Thymus (tissue), 14 donors: ENCODE results near the gene ZNF33B. TPM values are rescaled to one million over a fixed set of nuclear protein-coding genes. Genes with fewer than 3 reads are reported as not detected.
"Not testable (repeated sequence)": the region's sequence is repeated elsewhere in the genome, so short reads cannot be mapped to it uniquely, and the experiment has no call there.

Experiments
- DNase-seq, 9 donors: peaks; one replicate each; pipeline ENCODE4 v3.0.0-alpha.2; 2013; ENCODE audit warnings: low spot score in 9 of 9, low read depth in 6 of 9, missing footprints in 1 of 9
- H3K27ac ChIP-seq, 2 donors: one replicate each; pipeline ENCODE4 v1.5.1; 2013; ENCODE audit warnings: control low read depth in 1 of 2, low read depth in 1 of 2, low read length in 1 of 2, mild to moderate bottlenecking in 1 of 2, moderate library complexity in 1 of 2
- H3K27me3 ChIP-seq, 2 donors: one replicate each; pipeline ENCODE4 v1.5.1; 2013; ENCODE audit warnings: low read length in 1 of 2; ENCODE audit not compliant: control insufficient read depth in 2 of 2, insufficient read depth in 1 of 2
- H3K36me3 ChIP-seq, 2 donors: one replicate each; pipeline ENCODE4 v1.5.1; 2013; ENCODE audit warnings: low read length in 1 of 2, mild to moderate bottlenecking in 1 of 2, moderate library complexity in 1 of 2; ENCODE audit not compliant: control insufficient read depth in 2 of 2, insufficient read depth in 2 of 2
- H3K4me1 ChIP-seq, 2 donors: one replicate each; pipeline ENCODE4 v1.5.1; 2013; ENCODE audit warnings: low read length in 2 of 2; ENCODE audit not compliant: control insufficient read depth in 2 of 2, insufficient read depth in 2 of 2
- H3K4me3 ChIP-seq, 2 donors: one replicate each; pipeline ENCODE4 v1.5.1; 2013; ENCODE audit warnings: low read length in 2 of 2, control low read depth in 1 of 2, mild to moderate bottlenecking in 1 of 2
- H3K9me3 ChIP-seq, 2 donors: one replicate each; pipeline ENCODE4 v1.5.1; 2013; ENCODE audit warnings: low read length in 1 of 2, mild to moderate bottlenecking in 1 of 2; ENCODE audit not compliant: control insufficient read depth in 2 of 2, insufficient read depth in 1 of 2
- WGBS: extraction: QIAGEN DNeasy Blood & Tissue Kit; methylation state at CpG from one replicate; pipeline ENCODE4 v1.1.7; 2013; 5-methylcytosine and 5-hydroxymethylcytosine counted together
- long read RNA-seq, 10 donors: transcript quantifications; one replicate each; lab custom pipeline, GENCODE V29; 2026
- polyA plus RNA-seq: library from polyadenylated mRNA; stranded (reverse); fragments of 200-250 nt; gene quantifications from one replicate; pipeline ENCODE4 v1.2.3, GENCODE V29; 2013
- total RNA-seq: library from RNA; stranded (reverse); fragments of 120-200 nt; gene quantifications from one replicate; pipeline ENCODE4 v1.2.4, GENCODE V29; 2013
- donor health status: healthy.

ZNF33B gene
- 17.5 TPM for total RNA-seq
- 16.4 TPM for polyA plus RNA-seq
- long read RNA-seq, donor 1: 0 reads
- long read RNA-seq, donor 2: 0 reads
- long read RNA-seq, donor 3, full-length matches to known transcripts: 5 of 5 reads
- long read RNA-seq, donor 3, partial matches to known transcripts: 0 of 5 reads
- long read RNA-seq, donor 3, other reads (novel, unspliced or antisense): 0 of 5 reads
- long read RNA-seq, donor 4, full-length matches to known transcripts: 1 of 1 reads
- long read RNA-seq, donor 4, partial matches to known transcripts: 0 of 1 reads
- long read RNA-seq, donor 4, other reads (novel, unspliced or antisense): 0 of 1 reads
- long read RNA-seq, donor 5, full-length matches to known transcripts: 5 of 5 reads
- long read RNA-seq, donor 5, partial matches to known transcripts: 0 of 5 reads
- long read RNA-seq, donor 5, other reads (novel, unspliced or antisense): 0 of 5 reads
- long read RNA-seq, donor 6, full-length matches to known transcripts: 1 of 1 reads
- long read RNA-seq, donor 6, partial matches to known transcripts: 0 of 1 reads
- long read RNA-seq, donor 6, other reads (novel, unspliced or antisense): 0 of 1 reads
- long read RNA-seq, donor 7, partial matches to known transcripts: 0 of 2 reads
- long read RNA-seq, donor 7, other reads (novel, unspliced or antisense): 0 of 2 reads
- long read RNA-seq, donor 8: 0 reads
- long read RNA-seq, donor 9, partial matches to known transcripts: 0 of 1 reads
- long read RNA-seq, donor 9, other reads (novel, unspliced or antisense): 0 of 1 reads
- long read RNA-seq, donor 10, full-length matches to known transcripts: 3 of 3 reads
- long read RNA-seq, donor 10, partial matches to known transcripts: 0 of 3 reads
- long read RNA-seq, donor 10, other reads (novel, unspliced or antisense): 0 of 3 reads

- H3K9me3 ChIP-seq: no peaks in the 10 kb centered on the region
- DNase-seq: peak; percentile 88 to 98 (median 92)
- peaks cover 2 to 4% of the 10 kb centered on the region in 2 donors for H3K4me1 ChIP-seq
- peak within 1 kb of the TSS; percentile 51 to 96 for H3K4me3 ChIP-seq
- WGBS: under 1% methylated on average over 62 of the region's 62 CpGs
- H3K27ac ChIP-seq: peak within 1 kb of the TSS; percentile 85 to 99
- no peaks in the 10 kb centered on the region for H3K27me3 ChIP-seq
- no peaks in the 10 kb centered on the region for H3K36me3 ChIP-seq
These were observed at the start of gene ZNF33B for GRCh38 chr10:42638055-42638820. Gene ZNF33B, minus strand, starts transcription at chr10:42638570. Its CDS starts 1,642 bp downstream, at chr10:42636928.

DNA sequence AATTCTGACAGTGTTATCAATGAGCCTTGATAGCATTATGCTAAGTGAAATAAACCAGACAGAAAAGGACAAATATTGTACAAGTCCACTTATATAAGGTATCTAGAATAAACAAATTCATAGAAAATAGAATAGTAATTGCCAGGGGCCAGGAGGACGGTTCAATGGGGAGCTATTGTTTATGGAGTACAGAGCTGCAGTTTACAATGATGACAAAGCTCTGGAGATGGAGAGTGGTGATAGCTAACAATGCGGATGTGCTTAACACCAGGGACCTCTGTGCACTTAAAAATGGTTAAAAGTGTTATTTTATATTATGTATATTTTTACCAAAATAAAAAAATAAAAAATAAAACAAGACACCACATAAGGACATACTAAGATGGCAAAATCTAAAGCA lies 46.1 kb upstream of the ZNF33B start:
- no peaks in the 10 kb centered on the region for H3K9me3 ChIP-seq
- no peak overlapping the region for H3K4me3 ChIP-seq
- 99% methylated on average over 2 of the region's 2 CpGs for WGBS
- no peak overlapping the region for H3K27ac ChIP-seq
- DNase-seq: no peak
- H3K36me3 ChIP-seq: no peaks in the 10 kb centered on the region
- H3K27me3 ChIP-seq: no peaks in the 10 kb centered on the region
- no peaks in the 10 kb centered on the region for H3K4me1 ChIP-seq

- Histone ChIP-seq H3K4me3 (no peak overlapping the region), H3K9me3 (no peaks in the 10 kb centered on the region), H3K27ac (no peak overlapping the region), H3K27me3 (no peaks in the 10 kb centered on the region), H3K4me1 (no peaks in the 10 kb centered on the region), H3K36me3 (no peaks in the 10 kb centered on the region)
- no peak for DNase-seq
- WGBS: 98% methylated on average over 1 of the region's 1 CpG
These were observed 41.9 kb upstream of the ZNF33B start for GRCh38 chr10:42680267-42680666.

GRCh38 chr10:42665181-42665979 lies 27.0 kb upstream of the ZNF33B start:
- WGBS: 91% methylated on average over 23 of the region's 24 CpGs
- H3K27me3 ChIP-seq, H3K9me3 ChIP-seq, H3K27ac ChIP-seq, DNase-seq, H3K4me1 ChIP-seq, H3K4me3 ChIP-seq, H3K36me3 ChIP-seq: not testable (repeated sequence)

- Histone ChIP-seq H3K4me1 (peaks cover 0 to 3% of the 10 kb centered on the region in 2 donors), H3K9me3 (no peaks in the 10 kb centered on the region), H3K27ac (no peak overlapping the region), H3K27me3 (no peaks in the 10 kb centered on the region), H3K4me3 (no peak overlapping the region), H3K36me3 (no peaks in the 10 kb centered on the region)
- WGBS: 71% methylated on average over 6 of the region's 6 CpGs
- no peak for DNase-seq
These were observed 16.0 kb upstream of the ZNF33B start for GRCh38 chr10:42654419-42654818.

DNA sequence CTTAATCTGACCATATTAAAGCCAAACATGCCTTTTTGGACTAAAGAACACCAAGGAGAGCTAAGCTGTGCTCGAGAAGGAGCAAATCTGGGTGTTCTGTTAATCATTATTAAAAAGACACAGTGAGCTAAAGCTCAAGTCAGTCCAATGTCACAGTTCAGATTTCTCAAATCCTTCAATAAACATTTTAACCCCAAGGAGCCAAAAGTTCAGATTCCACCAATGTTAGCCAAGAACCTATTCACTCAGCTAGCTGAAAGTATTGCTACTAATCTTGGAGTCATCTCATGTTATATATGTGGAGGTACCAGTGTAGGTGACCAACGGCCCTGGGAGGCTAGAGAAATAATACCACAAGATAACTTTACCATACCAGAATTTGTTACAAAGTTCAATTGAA lies 14.5 kb upstream of the ZNF33B start:
- Histone ChIP-seq H3K27ac (no peak overlapping the region), H3K4me3 (no peak overlapping the region), H3K9me3 (no peaks in the 10 kb centered on the region), H3K4me1 (peaks cover 0 to 3% of the 10 kb centered on the region in 2 donors), H3K36me3 (no peaks in the 10 kb centered on the region), H3K27me3 (no peaks in the 10 kb centered on the region)
- WGBS: 73% methylated on average over 2 of the region's 2 CpGs
- no peak for DNase-seq

DNA sequence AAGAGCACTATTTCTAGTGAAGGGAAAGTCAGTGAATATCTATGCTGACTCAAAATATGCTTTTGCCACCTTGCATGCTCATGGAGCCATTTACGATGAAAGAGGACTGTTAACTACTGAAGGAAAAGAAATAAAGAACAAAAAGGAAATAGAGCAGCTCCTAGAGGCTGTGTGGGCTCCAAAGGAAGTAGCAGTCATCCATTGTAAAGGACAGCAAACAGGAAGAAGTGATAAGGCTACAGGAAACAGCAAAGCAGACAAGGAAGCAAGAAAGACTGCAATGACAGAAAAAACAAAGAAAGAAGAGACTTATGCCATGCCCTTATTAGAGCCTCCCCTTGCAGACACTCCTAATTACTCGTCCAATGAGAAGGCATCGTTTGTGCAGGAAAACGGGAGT lies 12.0 kb upstream of the ZNF33B start:
- no peaks in the 10 kb centered on the region for H3K9me3 ChIP-seq
- DNase-seq: no peak

DNA sequence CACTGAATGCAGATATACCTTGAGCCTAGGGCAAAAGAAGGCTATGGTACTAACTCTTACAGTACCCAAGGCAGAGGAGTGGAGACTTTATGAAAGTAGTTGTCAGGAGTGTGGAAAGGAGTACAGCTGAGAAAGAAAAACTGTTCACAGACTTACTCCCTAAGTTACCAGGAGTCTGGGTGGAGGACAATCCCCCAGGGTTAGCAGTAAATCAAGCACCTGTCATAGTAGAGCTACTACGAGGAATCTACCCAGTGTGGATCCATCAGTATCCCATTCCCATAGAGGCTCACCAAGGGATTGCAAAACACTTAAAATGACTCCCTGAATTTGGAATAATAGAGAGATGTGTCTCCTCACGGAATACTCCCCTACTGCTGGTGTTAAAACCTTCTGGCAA lies 10.1 kb upstream of the ZNF33B start:
- Histone ChIP-seq H3K4me1 (peaks cover 0 to 3% of the 10 kb centered on the region in 2 donors), H3K27ac (no peak overlapping the region), H3K36me3 (no peaks in the 10 kb centered on the region), H3K27me3 (no peaks in the 10 kb centered on the region), H3K9me3 (no peaks in the 10 kb centered on the region), H3K4me3 (no peak overlapping the region)
- WGBS: 89% methylated on average over 2 of the region's 2 CpGs
- no peak for DNase-seq

More for the DNA sequence above, 12.0 kb upstream of the ZNF33B start:
- Histone ChIP-seq H3K4me1 (peaks cover 0 to 3% of the 10 kb centered on the region in 2 donors), H3K27ac (no peak overlapping the region), H3K4me3 (no peak overlapping the region), H3K36me3 (no peaks in the 10 kb centered on the region), H3K27me3 (no peaks in the 10 kb centered on the region)
- WGBS: 78% methylated on average over 4 of the region's 4 CpGs
